ENCODE results near the gene KATNIP. TPM values are rescaled to one million over a fixed set of nuclear protein-coding genes. Genes with fewer than 3 reads are reported as not detected.

Gene KATNIP
- total and polyA plus RNA-seq, 2 of the 13 experiments (the other 11 are each of a cell fraction or from before 2014, with no cell fraction given), result 9.7 to 12.0 TPM

DNA sequence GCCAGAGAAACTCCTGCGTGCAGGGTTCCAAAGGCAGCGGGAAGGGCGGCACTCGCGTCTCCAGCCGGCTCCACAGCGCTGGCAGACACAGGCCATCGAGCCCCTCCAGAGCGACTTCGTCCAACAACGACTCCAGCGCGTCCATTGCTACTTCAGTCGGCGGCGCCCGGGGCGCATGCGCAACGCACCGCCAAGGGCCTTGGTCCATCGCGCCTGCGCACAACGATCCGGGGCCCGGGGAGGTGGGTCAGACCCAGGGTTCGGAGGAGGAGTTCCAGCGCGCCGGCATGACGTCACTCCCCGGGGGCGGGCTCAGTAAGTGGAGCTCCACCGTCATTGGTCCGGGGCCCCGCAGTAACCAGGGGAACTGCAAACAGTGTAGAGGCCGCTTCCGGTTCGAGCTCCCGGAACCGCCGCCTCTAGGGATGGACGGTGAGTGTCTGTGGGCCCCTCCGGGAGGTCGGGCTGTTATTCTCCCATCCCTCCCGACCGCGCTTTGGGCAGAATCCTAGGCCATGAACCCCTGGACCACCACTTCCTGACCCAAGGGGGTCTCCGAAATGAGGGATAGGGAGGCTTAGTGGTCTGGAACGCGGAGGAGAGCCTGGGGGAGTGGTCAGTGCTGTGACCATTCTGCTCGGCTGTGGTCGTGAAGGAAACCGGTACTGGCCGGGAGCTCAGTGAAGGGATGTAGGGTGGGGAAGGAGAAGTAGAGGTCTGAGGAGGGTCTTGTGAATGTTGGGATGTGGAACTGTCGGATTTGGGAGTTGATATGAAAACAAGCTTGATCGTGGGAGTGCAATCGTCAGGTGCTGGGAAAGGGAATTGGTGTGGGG is at the start of gene KATNIP, which contains the start of gene GTF3C1 (continued):
- TF ChIP-seq, protein P1, sequence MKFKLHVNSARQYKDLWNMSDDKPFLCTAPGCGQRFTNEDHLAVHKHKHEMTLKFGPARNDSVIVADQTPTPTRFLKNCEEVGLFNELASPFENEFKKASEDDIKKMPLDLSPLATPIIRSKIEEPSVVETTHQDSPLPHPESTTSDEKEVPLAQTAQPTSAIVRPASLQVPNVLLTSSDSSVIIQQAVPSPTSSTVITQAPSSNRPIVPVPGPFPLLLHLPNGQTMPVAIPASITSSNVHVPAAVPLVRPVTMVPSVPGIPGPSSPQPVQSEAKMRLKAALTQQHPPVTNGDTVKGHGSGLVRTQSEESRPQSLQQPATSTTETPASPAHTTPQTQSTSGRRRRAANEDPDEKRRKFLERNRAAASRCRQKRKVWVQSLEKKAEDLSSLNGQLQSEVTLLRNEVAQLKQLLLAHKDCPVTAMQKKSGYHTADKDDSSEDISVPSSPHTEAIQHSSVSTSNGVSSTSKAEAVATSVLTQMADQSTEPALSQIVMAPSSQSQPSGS (CRISPR knock-in tag; IDR thresholded peaks at IDR 0.05), result peak; percentile 90
- peak; percentile 67; the same call in 1 of the 2 replicates for TF ChIP-seq ZNF776 (CRISPR knock-in tag; IDR thresholded peaks at IDR 0.05)
- peak; percentile 78; the same call in 1 of the 2 replicates for TF ChIP-seq SNAI1 (CRISPR knock-in tag; IDR thresholded peaks at IDR 0.05; ENCODE audit: borderline replicate concordance)
- no peak; the same call in 1 of the 2 replicates for TF ChIP-seq ZBTB3 (CRISPR knock-in tag; IDR thresholded peaks at IDR 0.05; ENCODE audit: borderline replicate concordance, low read depth)
- peak; percentile 44 for TF ChIP-seq HCFC1 (IDR thresholded peaks at IDR 0.05; ENCODE audit: low read depth, low read length)
- TF ChIP-seq BORCS8-MEF2B (CRISPR knock-in tag; IDR thresholded peaks at IDR 0.05), result peak; percentile 91
- TF ChIP-seq RBAK (CRISPR knock-in tag; IDR thresholded peaks at IDR 0.05), result no peak
- TF ChIP-seq AHR (CRISPR knock-in tag; IDR thresholded peaks at IDR 0.05), result peak; percentile 24; the same call in 1 of the 2 replicates
- peak; percentile 84 for TF ChIP-seq SP4 (CRISPR knock-in tag; IDR thresholded peaks at IDR 0.05)
- TF ChIP-seq, protein P2, sequence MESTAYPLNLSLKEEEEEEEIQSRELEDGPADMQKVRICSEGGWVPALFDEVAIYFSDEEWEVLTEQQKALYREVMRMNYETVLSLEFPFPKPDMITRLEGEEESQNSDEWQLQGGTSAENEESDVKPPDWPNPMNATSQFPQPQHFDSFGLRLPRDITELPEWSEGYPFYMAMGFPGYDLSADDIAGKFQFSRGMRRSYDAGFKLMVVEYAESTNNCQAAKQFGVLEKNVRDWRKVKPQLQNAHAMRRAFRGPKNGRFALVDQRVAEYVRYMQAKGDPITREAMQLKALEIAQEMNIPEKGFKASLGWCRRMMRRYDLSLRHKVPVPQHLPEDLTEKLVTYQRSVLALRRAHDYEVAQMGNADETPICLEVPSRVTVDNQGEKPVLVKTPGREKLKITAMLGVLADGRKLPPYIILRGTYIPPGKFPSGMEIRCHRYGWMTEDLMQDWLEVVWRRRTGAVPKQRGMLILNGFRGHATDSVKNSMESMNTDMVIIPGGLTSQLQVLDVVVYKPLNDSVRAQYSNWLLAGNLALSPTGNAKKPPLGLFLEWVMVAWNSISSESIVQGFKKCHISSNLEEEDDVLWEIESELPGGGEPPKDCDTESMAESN (CRISPR knock-in tag; conservative IDR thresholded peaks at IDR 0.05), result 0 out of 2 replicates have a peak, but pooled peaks have one; percentile 24
- TF ChIP-seq SRSF9 (IDR thresholded peaks at IDR 0.05; ENCODE audit: borderline replicate concordance, insufficient read depth, low read depth, low read length, poor library complexity, severe bottlenecking), result no peak
- peak; percentile 70; the same call in 1 of the 2 replicates for TF ChIP-seq MED13 (CRISPR knock-in tag; IDR thresholded peaks at IDR 0.05)
- peak; percentile 39; the same call in 1 of the 2 replicates for TF ChIP-seq NAIF1 (CRISPR knock-in tag; IDR thresholded peaks at IDR 0.05; ENCODE audit: borderline replicate concordance)
- peak; percentile 78 for TF ChIP-seq ZSCAN25 (CRISPR knock-in tag; IDR thresholded peaks at IDR 0.05)
- 0 out of 2 replicates have a peak, but pooled peaks have one; percentile 51 for TF ChIP-seq ZSCAN20 (CRISPR knock-in tag; IDR thresholded peaks at IDR 0.05; ENCODE audit: borderline replicate concordance)
- TF ChIP-seq FOXA1 (IDR thresholded peaks at IDR 0.05), result no peak
- 0 out of 2 replicates have a peak, but pooled peaks have one; percentile 17 for TF ChIP-seq FOXA1 (CRISPR knock-in tag; IDR thresholded peaks at IDR 0.05)
- peak; percentile 90 for TF ChIP-seq NFYB (CRISPR knock-in tag; IDR thresholded peaks at IDR 0.05)
- TF ChIP-seq, protein P3, sequence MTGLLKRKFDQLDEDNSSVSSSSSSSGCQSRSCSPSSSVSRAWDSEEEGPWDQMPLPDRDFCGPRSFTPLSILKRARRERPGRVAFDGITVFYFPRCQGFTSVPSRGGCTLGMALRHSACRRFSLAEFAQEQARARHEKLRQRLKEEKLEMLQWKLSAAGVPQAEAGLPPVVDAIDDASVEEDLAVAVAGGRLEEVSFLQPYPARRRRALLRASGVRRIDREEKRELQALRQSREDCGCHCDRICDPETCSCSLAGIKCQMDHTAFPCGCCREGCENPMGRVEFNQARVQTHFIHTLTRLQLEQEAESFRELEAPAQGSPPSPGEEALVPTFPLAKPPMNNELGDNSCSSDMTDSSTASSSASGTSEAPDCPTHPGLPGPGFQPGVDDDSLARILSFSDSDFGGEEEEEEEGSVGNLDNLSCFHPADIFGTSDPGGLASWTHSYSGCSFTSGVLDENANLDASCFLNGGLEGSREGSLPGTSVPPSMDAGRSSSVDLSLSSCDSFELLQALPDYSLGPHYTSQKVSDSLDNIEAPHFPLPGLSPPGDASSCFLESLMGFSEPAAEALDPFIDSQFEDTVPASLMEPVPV (CRISPR knock-in tag; IDR thresholded peaks at IDR 0.05), result peak; percentile 54; the same call in 1 of the 2 replicates
- 0 out of 2 replicates have a peak, but pooled peaks have one; percentile 38 for TF ChIP-seq ZNF337 (CRISPR knock-in tag; IDR thresholded peaks at IDR 0.05; ENCODE audit: borderline replicate concordance, low read depth)
- TF ChIP-seq, protein P4, sequence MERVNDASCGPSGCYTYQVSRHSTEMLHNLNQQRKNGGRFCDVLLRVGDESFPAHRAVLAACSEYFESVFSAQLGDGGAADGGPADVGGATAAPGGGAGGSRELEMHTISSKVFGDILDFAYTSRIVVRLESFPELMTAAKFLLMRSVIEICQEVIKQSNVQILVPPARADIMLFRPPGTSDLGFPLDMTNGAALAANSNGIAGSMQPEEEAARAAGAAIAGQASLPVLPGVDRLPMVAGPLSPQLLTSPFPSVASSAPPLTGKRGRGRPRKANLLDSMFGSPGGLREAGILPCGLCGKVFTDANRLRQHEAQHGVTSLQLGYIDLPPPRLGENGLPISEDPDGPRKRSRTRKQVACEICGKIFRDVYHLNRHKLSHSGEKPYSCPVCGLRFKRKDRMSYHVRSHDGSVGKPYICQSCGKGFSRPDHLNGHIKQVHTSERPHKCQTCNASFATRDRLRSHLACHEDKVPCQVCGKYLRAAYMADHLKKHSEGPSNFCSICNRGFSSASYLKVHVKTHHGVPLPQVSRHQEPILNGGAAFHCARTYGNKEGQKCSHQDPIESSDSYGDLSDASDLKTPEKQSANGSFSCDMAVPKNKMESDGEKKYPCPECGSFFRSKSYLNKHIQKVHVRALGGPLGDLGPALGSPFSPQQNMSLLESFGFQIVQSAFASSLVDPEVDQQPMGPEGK (CRISPR knock-in tag; IDR thresholded peaks at IDR 0.05), result no peak
- TF ChIP-seq SMAD9 (CRISPR knock-in tag; IDR thresholded peaks at IDR 0.05), result no peak
- peak; percentile 74 for TF ChIP-seq ZMYM4 (CRISPR knock-in tag; IDR thresholded peaks at IDR 0.05)

Data from HepG2 (cell line).